Measurements from ENCODE around the gene CDHR1.

DNA sequence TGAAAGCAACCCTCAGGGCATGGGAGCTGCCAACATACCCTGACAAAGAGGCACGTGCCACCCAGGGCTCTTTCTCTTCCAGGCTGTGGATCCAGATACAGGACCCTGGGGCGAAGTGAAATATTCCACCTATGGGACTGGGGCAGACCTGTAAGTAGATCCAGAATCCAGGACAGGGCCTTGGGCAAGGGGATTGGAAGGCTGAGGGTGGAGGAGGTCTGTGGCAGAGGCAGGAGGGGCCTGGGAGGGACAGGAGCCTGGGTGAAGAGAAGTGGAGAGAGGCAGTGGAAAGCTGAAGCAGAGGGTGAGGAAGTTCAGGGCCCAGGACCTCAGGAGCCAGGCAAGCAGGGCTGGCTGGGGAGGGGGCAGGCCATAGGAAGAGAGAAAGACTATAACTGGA lies 17.2 kb downstream of the CDHR1 start:
- TF ChIP-seq, protein P1, sequence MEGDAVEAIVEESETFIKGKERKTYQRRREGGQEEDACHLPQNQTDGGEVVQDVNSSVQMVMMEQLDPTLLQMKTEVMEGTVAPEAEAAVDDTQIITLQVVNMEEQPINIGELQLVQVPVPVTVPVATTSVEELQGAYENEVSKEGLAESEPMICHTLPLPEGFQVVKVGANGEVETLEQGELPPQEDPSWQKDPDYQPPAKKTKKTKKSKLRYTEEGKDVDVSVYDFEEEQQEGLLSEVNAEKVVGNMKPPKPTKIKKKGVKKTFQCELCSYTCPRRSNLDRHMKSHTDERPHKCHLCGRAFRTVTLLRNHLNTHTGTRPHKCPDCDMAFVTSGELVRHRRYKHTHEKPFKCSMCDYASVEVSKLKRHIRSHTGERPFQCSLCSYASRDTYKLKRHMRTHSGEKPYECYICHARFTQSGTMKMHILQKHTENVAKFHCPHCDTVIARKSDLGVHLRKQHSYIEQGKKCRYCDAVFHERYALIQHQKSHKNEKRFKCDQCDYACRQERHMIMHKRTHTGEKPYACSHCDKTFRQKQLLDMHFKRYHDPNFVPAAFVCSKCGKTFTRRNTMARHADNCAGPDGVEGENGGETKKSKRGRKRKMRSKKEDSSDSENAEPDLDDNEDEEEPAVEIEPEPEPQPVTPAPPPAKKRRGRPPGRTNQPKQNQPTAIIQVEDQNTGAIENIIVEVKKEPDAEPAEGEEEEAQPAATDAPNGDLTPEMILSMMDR (IDR thresholded peaks at IDR 0.05; ENCODE audit: low read depth, low read length) = no peak
- no peak for TF ChIP-seq EZH2phosphoT487 (IDR thresholded peaks at IDR 0.05; ENCODE audit: low read depth)

Data from OCI-LY3 (cell line).